ENCODE results near the gene OTUB2.

The OTUB2 gene

GRCh38 chr14:94044476-94045091 lies 18.4 kb downstream of the OTUB2 start:
- TF ChIP-seq REST (IDR thresholded peaks at IDR 0.05; ENCODE audit: insufficient replicate concordance, low read depth): no peak
- TF ChIP-seq POLR2AphosphoS5 (IDR thresholded peaks at IDR 0.05; ENCODE audit: low read depth): no peak
- TF ChIP-seq SPI1 (IDR thresholded peaks at IDR 0.05; ENCODE audit: borderline replicate concordance, low read depth): no peak
- no peak for TF ChIP-seq CTCF (IDR thresholded peaks at IDR 0.05; ENCODE audit: insufficient read depth, low read length)
- TF ChIP-seq GABPA (IDR thresholded peaks at IDR 0.05; ENCODE audit: low read depth): no peak
- H3K4me3 ChIP-seq (replicated peaks; ENCODE audit: insufficient read depth, low read length): no peak overlapping the region
- DNase-seq (ENCODE audit: low read depth in 1 of 2, low spot score in 1 of 2): no peak
- no peaks in the 10 kb centered on the region for H3K27me3 ChIP-seq (ENCODE audit: insufficient read depth, poor library complexity, severe bottlenecking)
- H3K27ac ChIP-seq (replicated peaks): no peak overlapping the region

- Histone ChIP-seq H3K27me3 (ENCODE audit: insufficient read depth, poor library complexity, severe bottlenecking) (no peaks in the 10 kb centered on the region), H3K4me3 (replicated peaks; ENCODE audit: insufficient read depth, low read length) (no peak overlapping the region), H3K27ac (replicated peaks) (no peak overlapping the region)
- no peak for TF ChIP-seq GABPA (IDR thresholded peaks at IDR 0.05; ENCODE audit: low read depth)
- no peak for TF ChIP-seq CTCF (IDR thresholded peaks at IDR 0.05; ENCODE audit: insufficient read depth, low read length)
- no peak for TF ChIP-seq REST (IDR thresholded peaks at IDR 0.05; ENCODE audit: insufficient replicate concordance, low read depth)
- TF ChIP-seq SPI1 (IDR thresholded peaks at IDR 0.05; ENCODE audit: borderline replicate concordance, low read depth): no peak
- TF ChIP-seq POLR2AphosphoS5 (IDR thresholded peaks at IDR 0.05; ENCODE audit: low read depth): no peak
- DNase-seq (ENCODE audit: low read depth in 1 of 2, low spot score in 1 of 2): no peak
Measured at GRCh38 chr14:94045101-94045500, 19.0 kb downstream of the OTUB2 start.

- Histone ChIP-seq H3K4me3 (replicated peaks; ENCODE audit: insufficient read depth, low read length) (no peak overlapping the region), H3K27ac (replicated peaks) (no peak overlapping the region), H3K27me3 (ENCODE audit: insufficient read depth, poor library complexity, severe bottlenecking) (no peaks in the 10 kb centered on the region)
- no peak for TF ChIP-seq POLR2AphosphoS5 (IDR thresholded peaks at IDR 0.05; ENCODE audit: low read depth)
- no peak for TF ChIP-seq GABPA (IDR thresholded peaks at IDR 0.05; ENCODE audit: low read depth)
- no peak for TF ChIP-seq CTCF (IDR thresholded peaks at IDR 0.05; ENCODE audit: insufficient read depth, low read length)
- TF ChIP-seq REST (IDR thresholded peaks at IDR 0.05; ENCODE audit: insufficient replicate concordance, low read depth): no peak
- TF ChIP-seq SPI1 (IDR thresholded peaks at IDR 0.05; ENCODE audit: borderline replicate concordance, low read depth): no peak
- DNase-seq (ENCODE audit: low read depth in 1 of 2, low spot score in 1 of 2): no peak
Measured at GRCh38 chr14:94045563-94046345, 19.6 kb downstream of the OTUB2 start.
